Kidney (tissue), 14 donors: ENCODE results near the gene RAP1GDS1. TPM values are rescaled to one million over a fixed set of nuclear protein-coding genes. Genes with fewer than 3 reads are reported as not detected.

ENCODE experiments used
- DNase-seq, 5 donors: peaks; one replicate each; pipeline ENCODE4 v3.0.0-alpha.2; 2013 to 2020
- FAIRE-seq: peaks from 2 replicates; lab custom pipeline; 2012; peaks lifted over from hg19 to GRCh38; lab: Jason Lieb, UNC
- H3K27ac ChIP-seq, 2 donors: one replicate each; pipeline ENCODE4 v1.7.0; 2013; ENCODE audit warnings: low read depth in 2 of 2, low read length in 2 of 2, inconsistent platforms in 1 of 2
- H3K27me3 ChIP-seq: one replicate; pipeline ENCODE4 v1.7.1; 2013; ENCODE audit warnings: low read length, inconsistent platforms; ENCODE audit not compliant: control insufficient read depth, insufficient read depth
- H3K36me3 ChIP-seq, 3 donors: one replicate each; pipeline versions ENCODE4 v1.7.0 to v1.7.1; 2013; ENCODE audit warnings: low read length in 3 of 3, control low read depth in 1 of 3, inconsistent platforms in 1 of 3; ENCODE audit not compliant: insufficient read depth in 3 of 3, control insufficient read depth in 2 of 3
- H3K4me1 ChIP-seq, 3 donors: one replicate each; pipeline versions ENCODE4 v1.7.0 to v1.7.1; 2013; ENCODE audit warnings: low read length in 3 of 3, inconsistent platforms in 1 of 3, low read depth in 1 of 3; ENCODE audit not compliant: control insufficient read depth in 2 of 3, insufficient read depth in 2 of 3
- H3K4me3 ChIP-seq, 3 donors: one replicate each; pipeline versions ENCODE4 v1.7.0 to v1.8.1; 2013; ENCODE audit warnings: low read length in 3 of 3, control low read depth in 1 of 3, inconsistent platforms in 1 of 3
- H3K9ac ChIP-seq, 3 donors: one replicate each; pipeline versions ENCODE4 v1.7.0 to v1.7.1; 2013; ENCODE audit warnings: low read length in 3 of 3, control low read depth in 1 of 3, inconsistent platforms in 1 of 3
- H3K9me3 ChIP-seq, 3 donors: one replicate each; pipeline versions ENCODE4 v1.7.0 to v1.7.1; 2013; ENCODE audit warnings: low read length in 3 of 3, control low read depth in 1 of 3, inconsistent platforms in 1 of 3; ENCODE audit not compliant: control insufficient read depth in 2 of 3, insufficient read depth in 1 of 3
- intact Hi-C: fragments of 100-400 bp; cut with DNase I; formaldehyde crosslinking; loops from one replicate; pipeline ENCODE4 v1.11.1; 2022
- polyA plus RNA-seq: library from polyadenylated mRNA; stranded (reverse); fragments of 350-450 nt; fragmentation: Illumina TruSeq; extraction: RNeasy Lipid Tissue Mini Kit (QIAGEN cat#74804); gene quantifications from one replicate; pipeline ENCODE4 v1.2.3, GENCODE V29; 2014; ENCODE audit warnings: low read depth, low replicate concordance; ENCODE audit not compliant: insufficient read depth
- total RNA-seq: library from RNA; stranded (reverse); fragmentation: NEBNext Ultra II Directional; extraction: Animal tissue kit (Norgen Biotek cat#: 25700); gene quantifications from one replicate; pipeline ENCODE4 v1.2.1, GENCODE V29; 2021
- TF ChIP-seq, protein P1 (sequence below): IDR thresholded peaks from 3 replicates; pipeline ENCODE4 v1.5.1; 2012; ENCODE audit warnings: mild to moderate bottlenecking, moderate library complexity, borderline replicate concordance; ENCODE audit not compliant: insufficient read depth; ENCODE audit errors: extremely low read depth
- donor health status: control.
- donor health status: control.
- donor health status: control.
- donor health status: control.
- donor health status: control.
- donor health status: DM: yes; HTN: yes; CAD: no.
- donor health status: Normal renal cell carcinoma (clear cell type).

RAP1GDS1 gene
- total and polyA plus RNA-seq, 2 donors from 2014 or later, result 23.0 to 42.2 TPM

DNA sequence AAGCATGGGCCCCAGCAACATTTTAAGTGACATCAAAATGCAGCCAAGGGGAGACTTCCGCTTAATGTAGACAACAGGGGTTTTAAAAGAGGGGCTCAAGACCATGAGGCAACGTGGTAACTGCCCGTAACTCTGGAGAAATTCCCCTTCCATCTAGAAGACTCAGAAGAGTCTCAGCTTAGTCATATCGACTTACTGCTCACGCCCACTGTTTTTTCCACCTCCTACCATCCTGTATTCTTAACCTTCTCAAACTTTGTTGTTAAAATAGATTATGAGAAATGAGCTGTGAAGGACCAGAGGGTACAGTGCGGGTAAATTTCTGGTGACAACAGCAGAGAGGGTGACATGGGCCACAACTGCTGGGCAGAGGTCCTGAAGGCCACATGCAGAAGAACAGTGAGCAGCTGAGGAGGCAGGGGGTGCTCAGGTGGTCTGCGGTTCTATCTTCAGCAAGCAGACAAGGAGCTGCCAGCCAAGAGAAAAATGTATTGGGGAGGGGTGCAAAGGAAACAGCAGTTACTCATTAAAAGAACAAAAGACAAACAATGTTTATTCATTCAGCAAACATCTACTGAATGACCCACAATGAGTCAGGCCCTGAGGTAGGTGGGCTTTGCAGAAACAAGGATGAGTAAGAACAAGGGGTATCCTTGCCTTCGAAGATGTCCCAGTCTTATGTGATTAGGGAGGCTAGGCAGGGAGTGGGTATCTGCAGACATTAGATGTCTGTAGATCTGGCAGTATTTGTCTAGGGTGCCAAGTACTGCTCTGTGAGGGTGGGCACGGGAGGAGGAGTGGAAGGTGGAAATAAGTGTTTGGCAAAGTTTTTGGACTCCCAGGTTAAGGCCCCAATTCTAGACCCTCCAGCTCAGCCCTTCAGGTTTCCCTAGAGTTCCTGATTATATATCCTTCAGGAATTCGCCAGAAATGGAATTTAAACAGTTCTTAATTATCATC, 221.9 kb downstream of the RAP1GDS1 start:
- H3K36me3 ChIP-seq, result no peaks in the 10 kb centered on the region
- TF ChIP-seq, protein P1, sequence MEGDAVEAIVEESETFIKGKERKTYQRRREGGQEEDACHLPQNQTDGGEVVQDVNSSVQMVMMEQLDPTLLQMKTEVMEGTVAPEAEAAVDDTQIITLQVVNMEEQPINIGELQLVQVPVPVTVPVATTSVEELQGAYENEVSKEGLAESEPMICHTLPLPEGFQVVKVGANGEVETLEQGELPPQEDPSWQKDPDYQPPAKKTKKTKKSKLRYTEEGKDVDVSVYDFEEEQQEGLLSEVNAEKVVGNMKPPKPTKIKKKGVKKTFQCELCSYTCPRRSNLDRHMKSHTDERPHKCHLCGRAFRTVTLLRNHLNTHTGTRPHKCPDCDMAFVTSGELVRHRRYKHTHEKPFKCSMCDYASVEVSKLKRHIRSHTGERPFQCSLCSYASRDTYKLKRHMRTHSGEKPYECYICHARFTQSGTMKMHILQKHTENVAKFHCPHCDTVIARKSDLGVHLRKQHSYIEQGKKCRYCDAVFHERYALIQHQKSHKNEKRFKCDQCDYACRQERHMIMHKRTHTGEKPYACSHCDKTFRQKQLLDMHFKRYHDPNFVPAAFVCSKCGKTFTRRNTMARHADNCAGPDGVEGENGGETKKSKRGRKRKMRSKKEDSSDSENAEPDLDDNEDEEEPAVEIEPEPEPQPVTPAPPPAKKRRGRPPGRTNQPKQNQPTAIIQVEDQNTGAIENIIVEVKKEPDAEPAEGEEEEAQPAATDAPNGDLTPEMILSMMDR, result no peak
- H3K27me3 ChIP-seq, result no peaks in the 10 kb centered on the region
- no peak overlapping the region for H3K4me3 ChIP-seq
- DNase-seq, result no peak
- H3K27ac ChIP-seq, result no peak overlapping the region
- no peak for FAIRE-seq
- H3K9ac ChIP-seq, result no peak overlapping the region
- intact Hi-C loops, result no loop called here
- H3K4me1 ChIP-seq, result no peaks in the 10 kb centered on the region
- H3K9me3 ChIP-seq, result no peaks in the 10 kb centered on the region

DNA sequence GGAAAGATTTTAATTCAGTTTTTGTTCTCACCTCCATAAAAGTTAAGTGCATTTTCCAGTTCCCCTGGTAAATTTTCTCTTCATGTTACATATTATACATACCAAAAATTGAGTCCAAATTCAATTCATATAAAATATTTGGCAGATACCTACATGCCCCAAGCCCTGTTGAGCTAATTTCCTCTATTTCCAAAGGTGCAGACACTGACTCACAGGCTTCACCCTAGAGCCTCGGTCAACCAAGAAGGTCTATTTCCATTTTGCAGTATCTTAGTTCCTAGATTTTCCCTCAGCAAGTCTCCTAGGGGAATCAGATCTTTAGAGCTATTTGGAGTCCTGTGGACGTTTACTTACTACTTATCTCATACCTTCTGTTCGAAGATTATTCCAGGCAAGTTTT, 222.8 kb downstream of the RAP1GDS1 start:
- Histone ChIP-seq H3K27ac (no peak overlapping the region), H3K36me3 (no peaks in the 10 kb centered on the region), H3K9ac (no peak overlapping the region), H3K9me3 (no peaks in the 10 kb centered on the region), H3K4me1 (no peaks in the 10 kb centered on the region), H3K27me3 (no peaks in the 10 kb centered on the region), H3K4me3 (no peak overlapping the region)
- TF ChIP-seq, protein P1, result no peak
- intact Hi-C loops, result no loop called here
- FAIRE-seq (no peak), DNase-seq (no peak)

DNA sequence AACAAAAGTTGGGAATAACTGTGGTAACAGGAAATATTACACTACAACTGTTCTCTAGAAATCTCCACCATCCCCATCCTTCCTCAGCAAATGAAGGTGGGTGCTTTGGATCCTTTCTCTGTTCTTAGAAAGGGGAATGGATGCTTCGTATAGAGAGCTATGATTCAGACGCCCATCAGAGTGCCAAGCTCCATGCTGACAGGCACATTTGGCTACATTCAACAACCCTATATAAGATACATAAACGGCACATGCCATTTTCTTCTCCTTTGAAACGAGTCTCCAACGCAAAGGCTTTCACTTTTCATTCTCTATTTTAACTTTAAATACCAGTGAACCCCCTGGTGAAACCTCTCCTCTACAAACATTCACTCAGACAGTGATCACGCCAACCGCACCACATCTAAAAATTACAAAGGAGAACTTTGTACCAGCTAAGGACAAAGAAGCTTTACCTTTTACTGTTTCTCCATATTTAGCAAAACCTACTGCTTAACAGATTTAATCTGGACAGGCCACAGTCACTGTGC, 224.7 kb downstream of the RAP1GDS1 start:
- DNase-seq (no peak), FAIRE-seq (no peak)
- Histone ChIP-seq H3K4me1 (no peaks in the 10 kb centered on the region), H3K36me3 (no peaks in the 10 kb centered on the region), H3K27me3 (no peaks in the 10 kb centered on the region), H3K27ac (no peak overlapping the region), H3K9me3 (no peaks in the 10 kb centered on the region), H3K9ac (no peak overlapping the region), H3K4me3 (no peak overlapping the region)
- TF ChIP-seq, protein P1, result no peak
- intact Hi-C loops, result no loop called here
